ENCODE results near the gene HOXB4. TPM values are rescaled to one million over a fixed set of nuclear protein-coding genes. Genes with fewer than 3 reads are reported as not detected.

HOXB4 gene
- total RNA-seq, 4 donors from 2014 or later, result 3.5 to 8.3 (median 5.0) TPM

DNA sequence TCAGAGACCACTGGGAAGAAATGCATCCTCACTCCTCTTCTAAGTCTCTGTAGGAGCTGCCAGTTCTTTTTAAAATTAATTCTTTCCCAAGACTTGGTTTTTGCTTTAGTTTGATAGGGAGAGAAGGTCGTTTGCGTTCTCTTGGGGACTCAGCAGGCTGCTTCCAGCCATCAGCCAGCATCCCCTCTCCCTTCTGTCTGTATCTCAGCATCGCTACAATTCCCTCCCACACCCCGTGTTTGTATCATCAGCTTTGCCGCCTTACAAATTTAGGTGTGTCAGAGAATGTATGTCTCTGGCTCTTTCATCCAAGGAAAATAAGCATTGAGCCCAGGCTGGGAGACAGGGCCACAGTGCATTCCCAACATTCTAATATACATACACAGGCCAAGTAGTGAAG, 21.2 kb upstream of the HOXB4 start:
- Histone ChIP-seq H3K27me3 (peaks cover 14 to 100% (median 79%) of the 10 kb centered on the region in 4 donors), H3K4me1 (peaks cover 26 to 54% (median 41%) of the 10 kb centered on the region in 4 donors), H3K27ac (replicated peaks in 1 of 4) (no peak overlapping the region), H3K36me3 (no peaks in the 10 kb centered on the region), H3K9me3 (no peaks in the 10 kb centered on the region), H3K4me3 (no peak overlapping the region)
- no peak for DNase-seq (ENCODE audit: extremely low spot score)
- 63% methylated on average over 5 of the region's 5 CpGs for WGBS
- intact Hi-C loops (cut with DNase I), result no loop called here
- TF ChIP-seq CTCF (IDR thresholded peaks at IDR 0.05), result no peak
- no peak for TF ChIP-seq POLR2A (IDR thresholded peaks at IDR 0.05; ENCODE audit: low read depth)
- TF ChIP-seq POLR2AphosphoS5 (IDR thresholded peaks at IDR 0.05), result no peak
- TF ChIP-seq EP300 (IDR thresholded peaks at IDR 0.05), result no peak

- TF ChIP-seq POLR2AphosphoS5 (IDR thresholded peaks at IDR 0.05) (no peak), CTCF (IDR thresholded peaks at IDR 0.05) (no peak), EP300 (IDR thresholded peaks at IDR 0.05) (no peak), POLR2A (IDR thresholded peaks at IDR 0.05; ENCODE audit: low read depth) (no peak)
- no peaks in the 10 kb centered on the region for H3K36me3 ChIP-seq
- H3K9me3 ChIP-seq, result no peaks in the 10 kb centered on the region
- H3K27me3 ChIP-seq, result peaks cover 14 to 100% (median 74%) of the 10 kb centered on the region in 4 donors
- no peak for DNase-seq (ENCODE audit: extremely low spot score)
- WGBS, result 51% methylated on average over 7 of the region's 7 CpGs
- no peak overlapping the region for H3K4me3 ChIP-seq
- no peak overlapping the region for H3K27ac ChIP-seq (replicated peaks in 1 of 4)
- peaks cover 29 to 55% (median 48%) of the 10 kb centered on the region in 4 donors for H3K4me1 ChIP-seq
- intact Hi-C loops (cut with DNase I), result no loop called here
These were observed 20.6 kb upstream of the HOXB4 start for GRCh38 chr17:48598736-48599135.

- no peak for TF ChIP-seq EP300 (IDR thresholded peaks at IDR 0.05)
- TF ChIP-seq CTCF (IDR thresholded peaks at IDR 0.05), result no peak
- TF ChIP-seq POLR2AphosphoS5 (IDR thresholded peaks at IDR 0.05), result peak; percentile 31 to 38
- TF ChIP-seq POLR2A (IDR thresholded peaks at IDR 0.05; ENCODE audit: low read depth), result no peak
- peaks cover 14 to 97% (median 66%) of the 10 kb centered on the region in 4 donors for H3K27me3 ChIP-seq
- intact Hi-C loops (cut with DNase I), result no loop called here
- H3K36me3 ChIP-seq, result no peaks in the 10 kb centered on the region
- no peaks in the 10 kb centered on the region for H3K9me3 ChIP-seq
- peak overlapping the region; percentile 56 to 60 (median 57) for H3K4me3 ChIP-seq
- H3K4me1 ChIP-seq, result peaks cover 34 to 60% (median 54%) of the 10 kb centered on the region in 4 donors
- H3K27ac ChIP-seq (replicated peaks in 1 of 4), result peak overlapping the region in 3 of 4 donors; percentile 51 to 66 (median 63)
- 4% methylated on average over 28 of the region's 68 CpGs for WGBS
- no peak for DNase-seq (ENCODE audit: extremely low spot score)
These were observed 19.9 kb upstream of the HOXB4 start for GRCh38 chr17:48597778-48598631.

GRCh38 chr17:48597528-48597777, 19.3 kb upstream of the HOXB4 start:
- Histone ChIP-seq H3K27ac (replicated peaks in 1 of 4) (peak overlapping the region in 3 of 4 donors; percentile 51 to 66 (median 63)), H3K36me3 (no peaks in the 10 kb centered on the region), H3K27me3 (peaks cover 14 to 97% (median 62%) of the 10 kb centered on the region in 4 donors), H3K4me1 (peaks cover 36 to 60% (median 54%) of the 10 kb centered on the region in 4 donors), H3K9me3 (no peaks in the 10 kb centered on the region), H3K4me3 (peak overlapping the region; percentile 56 to 60 (median 57))
- TF ChIP-seq POLR2AphosphoS5 (IDR thresholded peaks at IDR 0.05), result no peak
- no peak for TF ChIP-seq POLR2A (IDR thresholded peaks at IDR 0.05; ENCODE audit: low read depth)
- no peak for TF ChIP-seq EP300 (IDR thresholded peaks at IDR 0.05)
- TF ChIP-seq CTCF (IDR thresholded peaks at IDR 0.05), result no peak
- 3% methylated on average over 8 of the region's 16 CpGs for whole genome bisulfite sequencing
- intact Hi-C loops (cut with DNase I), result no loop called here
- DNase-seq (ENCODE audit: extremely low spot score), result no peak

Data from esophagus muscularis mucosa (tissue), 4 donors.